GM12875 (cell line): ENCODE measurements around the gene CDH13.

ENCODE experiments used
- H3K4me3 ChIP-seq: one replicate; pipeline ENCODE4 v1.5.1; 2011; ENCODE audit warnings: low read depth, low read length, control low read depth
- CTCF ChIP-seq: IDR thresholded peaks from 2 replicates; pipeline ENCODE4 v1.5.1; 2011; ENCODE audit warnings: low read depth, mild to moderate bottlenecking, control low read depth, inconsistent platforms, low read length, moderate library complexity, borderline replicate concordance; ENCODE audit not compliant: insufficient read depth

CDH13 gene

GRCh38 chr16:83550183-83550569 lies 923.4 kb downstream of the CDH13 start:
- no peak for TF ChIP-seq CTCF
- no peak overlapping the region for H3K4me3 ChIP-seq

GRCh38 chr16:83552228-83552627 lies 925.5 kb downstream of the CDH13 start:
- H3K4me3 ChIP-seq: no peak overlapping the region
- TF ChIP-seq CTCF: no peak

DNA sequence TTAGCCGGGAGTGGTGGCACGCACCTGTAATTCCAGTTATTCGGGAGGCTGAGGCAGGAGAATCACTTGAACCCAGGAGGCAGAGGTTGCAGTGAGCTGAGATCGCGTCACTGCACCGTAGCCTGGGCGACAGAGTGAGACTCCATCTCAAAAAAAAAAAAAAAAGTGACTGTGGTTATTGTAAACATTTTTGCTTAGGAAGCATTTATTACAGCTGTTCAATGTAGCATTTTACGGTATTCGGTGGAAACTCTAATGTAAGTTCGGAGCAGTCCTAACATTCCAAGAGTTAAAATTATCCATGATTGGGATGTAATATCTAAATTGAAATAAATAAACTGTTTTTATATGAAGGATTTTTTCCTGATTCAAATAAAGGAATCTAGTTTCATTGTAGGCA lies 926.2 kb downstream of the CDH13 start:
- no peak for TF ChIP-seq CTCF
- no peak overlapping the region for H3K4me3 ChIP-seq

DNA sequence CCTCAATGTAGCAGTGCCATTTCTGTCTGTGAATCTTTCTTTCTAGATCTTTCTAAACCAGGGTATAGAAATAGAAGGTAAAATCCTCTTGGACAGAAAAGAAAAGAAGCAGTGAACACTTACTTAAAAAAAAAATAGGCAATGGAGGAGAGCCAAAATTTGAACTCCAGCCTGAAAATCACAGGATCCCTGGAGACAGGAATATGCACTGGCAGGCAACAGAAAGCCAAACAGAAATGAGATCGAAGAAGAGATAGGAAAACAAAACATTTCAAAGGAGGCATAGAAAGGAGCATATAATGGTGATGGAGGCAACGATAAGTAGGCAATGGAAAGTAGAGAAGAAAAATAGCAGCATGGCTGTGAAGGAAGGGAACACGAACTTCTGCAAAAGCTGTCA lies 927.3 kb downstream of the CDH13 start:
- no peak overlapping the region for H3K4me3 ChIP-seq
- TF ChIP-seq CTCF: no peak

DNA sequence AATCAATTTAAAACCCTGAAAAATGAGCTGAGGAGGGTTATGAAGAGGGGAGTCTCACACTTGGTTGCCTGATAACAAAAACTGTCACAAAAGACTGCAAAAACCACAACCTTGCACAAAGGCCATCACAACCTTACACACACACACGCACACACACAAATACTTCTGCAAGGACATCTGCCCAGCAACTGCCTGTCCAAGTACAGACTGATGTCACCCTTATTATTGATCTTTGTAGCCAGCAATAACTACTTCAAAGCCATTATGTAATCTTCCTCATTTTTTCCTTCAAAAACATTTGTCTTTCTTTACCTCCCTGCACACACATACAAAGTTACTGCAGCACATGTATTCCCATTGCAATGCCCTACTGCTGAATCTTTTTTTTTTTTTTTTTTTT lies 927.8 kb downstream of the CDH13 start:
- H3K4me3 ChIP-seq: no peak overlapping the region
- TF ChIP-seq CTCF: no peak

GRCh38 chr16:83561876-83562275 lies 935.1 kb downstream of the CDH13 start:
- no peak overlapping the region for H3K4me3 ChIP-seq
- no peak for TF ChIP-seq CTCF

DNA sequence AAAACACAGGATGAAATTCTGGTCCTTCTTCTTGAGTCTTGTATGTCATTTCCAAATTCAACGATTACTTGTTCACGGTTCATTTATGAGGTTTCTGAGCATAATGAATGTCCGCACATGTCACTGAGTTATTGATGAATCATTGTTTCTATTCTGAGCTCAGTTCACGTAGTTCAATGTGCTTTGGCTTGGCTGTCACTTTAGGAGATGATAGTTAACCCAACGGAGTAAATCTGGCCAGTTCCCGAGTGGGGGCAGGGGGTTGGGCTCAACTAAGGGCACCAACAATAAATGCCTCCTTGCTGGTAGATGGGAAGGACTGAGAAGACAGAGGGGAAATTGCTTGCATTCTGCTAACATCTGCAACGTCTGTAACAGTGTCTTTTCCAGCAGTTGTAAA lies 941.6 kb downstream of the CDH13 start:
- no peak overlapping the region for H3K4me3 ChIP-seq
- no peak for TF ChIP-seq CTCF
